ENCODE data around the gene CDK18. TPM values are rescaled to one million over a fixed set of nuclear protein-coding genes. Genes with fewer than 3 reads are reported as not detected.

The CDK18 gene
- total RNA-seq, result 180 TPM
- long read RNA-seq, transcript CDK18-201 (16 exons, 3,141 nt), result major isoform, 38 of 120 reads
- long read RNA-seq, transcript CDK18-203 (16 exons, 1,648 nt), result minor isoform, 20 of 120 reads
- long read RNA-seq, transcript CDK18-222 (14 exons, 3,756 nt), result minor isoform, 5 of 120 reads
- long read RNA-seq, partial matches to known transcripts, result 33 of 120 reads
- long read RNA-seq, other reads (novel, unspliced or antisense), result 20 of 120 reads

DNA sequence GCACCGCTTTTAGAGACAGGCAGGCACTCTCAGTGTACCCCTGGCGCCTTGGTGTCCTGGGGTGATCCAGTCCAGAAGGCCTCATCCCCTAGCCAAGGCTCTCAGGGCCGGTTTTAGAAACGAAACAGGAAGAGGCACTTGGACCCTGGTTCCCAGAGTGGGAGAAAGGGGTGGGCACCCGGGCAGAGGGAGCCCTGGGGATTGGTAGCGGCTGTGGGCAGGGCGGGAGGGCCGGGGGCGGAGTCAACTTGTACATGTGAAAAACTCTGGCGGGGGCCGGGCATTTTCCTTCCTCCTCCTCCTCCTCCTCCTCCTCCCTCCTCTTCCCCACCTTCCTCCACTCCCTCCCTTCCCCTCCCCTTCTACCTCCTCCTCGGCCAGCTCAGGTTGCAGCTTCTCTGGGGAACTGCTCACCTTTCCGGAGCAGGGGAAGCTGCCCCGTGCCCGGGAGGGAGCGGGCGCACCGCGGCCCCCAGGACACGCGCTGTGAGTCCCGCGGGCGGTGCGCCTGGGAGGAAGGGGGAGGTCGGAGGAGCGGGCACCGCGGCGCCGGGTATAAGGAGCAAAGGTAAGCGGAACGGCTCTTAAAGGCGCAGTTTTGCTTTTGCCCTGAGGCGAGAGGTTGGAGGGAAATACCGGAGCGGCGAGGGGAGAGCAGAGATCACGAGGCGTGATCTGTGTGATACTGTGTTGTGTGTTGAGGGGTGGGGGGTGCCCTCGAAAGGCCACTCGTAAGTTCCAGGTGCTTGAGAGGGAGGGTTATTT lies at the start of gene CDK18:
TSS of gene CDK18 (plus strand) at position 359 of the 765 bp plus-strand sequence. CDS start 18,499 bp downstream, outside the sequence.
- ATAC-seq (peak; percentile 83), DNase-seq (ENCODE audit: missing footprints) (peak; percentile 91)
- intact Hi-C loops (cut with DNase I), result loop anchor here (1.0 to 10.0 kb wide), 3 partner anchors 9 to 1840 kb away; no protein-coding TSS in a partner anchor

DNA sequence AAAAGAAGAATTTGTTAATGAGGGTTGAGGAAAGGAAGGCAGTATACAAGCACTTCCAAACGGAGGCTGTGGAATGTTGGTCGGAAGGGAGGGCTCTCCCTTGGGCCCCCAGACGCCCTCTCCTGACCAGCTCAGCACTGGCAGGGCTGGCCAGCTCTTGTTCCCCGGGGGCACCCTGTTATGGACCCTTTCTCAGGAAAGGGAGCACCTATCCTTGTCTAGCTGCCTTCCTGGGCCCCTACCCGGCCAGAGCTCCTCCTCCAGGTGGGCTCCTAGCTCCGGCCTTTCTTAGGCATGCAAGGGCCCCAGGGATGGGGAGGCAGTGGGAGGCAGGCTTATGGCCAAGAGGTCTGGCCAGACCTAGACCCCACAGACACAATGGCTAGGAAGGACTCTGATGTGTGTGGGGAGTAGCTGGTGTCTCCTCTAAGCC lies 49.5 kb upstream of the CDK18 start:
- ATAC-seq, result no peak
- intact Hi-C loops (cut with DNase I), result no loop called here

DNA sequence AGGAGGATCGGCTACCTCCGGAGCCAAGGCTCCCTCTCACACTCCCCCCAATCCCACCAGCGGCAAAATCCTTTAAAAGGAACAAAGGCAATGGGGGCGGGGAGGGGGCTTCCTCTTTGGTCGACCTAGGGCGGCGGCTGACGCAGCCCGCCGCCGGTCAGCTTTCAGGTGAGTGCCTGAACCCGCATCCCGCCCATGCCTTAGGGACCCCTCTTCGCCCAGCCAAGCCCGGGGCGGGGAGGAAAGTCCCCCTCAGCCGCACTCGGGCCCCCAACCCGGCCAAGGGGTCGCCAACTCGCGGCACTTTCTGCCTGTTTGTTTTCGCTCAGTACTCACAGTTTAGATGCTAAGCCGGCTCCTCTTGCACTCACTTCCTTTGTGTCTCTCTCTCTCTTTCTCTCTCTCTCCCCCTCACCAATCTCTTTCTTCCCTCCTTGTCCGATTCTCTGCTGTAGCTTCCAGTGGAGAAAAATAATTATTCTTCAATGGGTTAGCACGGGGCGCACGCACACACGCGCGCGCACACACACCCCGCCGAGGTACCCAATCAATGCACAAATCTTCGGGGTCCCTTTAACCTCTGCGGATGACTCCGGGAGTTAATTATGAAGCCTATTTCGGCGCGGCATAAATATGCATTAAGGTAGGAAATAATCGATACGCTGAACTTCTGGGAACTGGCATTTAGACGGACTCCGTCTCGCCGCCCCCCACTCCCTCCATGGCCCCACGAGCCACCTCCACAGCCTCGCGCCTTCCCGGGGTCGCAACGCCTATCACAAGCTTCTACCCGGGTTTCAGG lies 48.7 kb upstream of the CDK18 start, which contains the start of gene BLACAT1:
TSS of gene BLACAT1 (minus strand) at position 465 of the 802 bp plus-strand sequence.
- DNase-seq (ENCODE audit: missing footprints), result peak; percentile 35
- intact Hi-C loops (cut with DNase I), result no loop called here
- ATAC-seq, result no peak

More for the DNA sequence above, 49.5 kb upstream of the CDK18 start:
- DNase-seq (ENCODE audit: missing footprints), result no peak

DNA sequence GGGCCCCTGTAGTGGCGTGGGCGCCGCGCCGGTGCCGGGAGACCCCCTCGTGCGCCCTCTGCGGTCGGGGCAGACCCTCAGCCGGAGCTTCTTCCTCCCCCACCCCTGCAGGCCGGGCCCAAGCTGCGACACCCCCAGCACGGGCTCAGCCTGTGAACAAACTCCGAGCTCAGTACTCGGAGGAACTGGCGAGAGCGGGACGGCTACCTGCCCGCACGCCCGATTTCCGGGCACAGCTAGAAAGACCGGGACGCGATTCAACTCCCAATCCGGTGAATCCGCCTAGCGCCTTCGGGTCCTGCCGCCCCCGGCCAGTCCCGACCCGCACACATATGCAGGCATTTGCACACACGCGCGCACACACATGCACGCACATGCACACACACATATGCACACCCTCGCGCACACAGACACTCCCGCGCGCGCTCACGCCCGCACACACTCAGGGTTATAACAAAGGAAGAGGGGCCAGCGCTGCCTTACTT lies 48.0 kb upstream of the CDK18 start:
- DNase-seq (ENCODE audit: missing footprints), result peak; percentile 49
- ATAC-seq, result no peak
- intact Hi-C loops (cut with DNase I), result no loop called here

DNA sequence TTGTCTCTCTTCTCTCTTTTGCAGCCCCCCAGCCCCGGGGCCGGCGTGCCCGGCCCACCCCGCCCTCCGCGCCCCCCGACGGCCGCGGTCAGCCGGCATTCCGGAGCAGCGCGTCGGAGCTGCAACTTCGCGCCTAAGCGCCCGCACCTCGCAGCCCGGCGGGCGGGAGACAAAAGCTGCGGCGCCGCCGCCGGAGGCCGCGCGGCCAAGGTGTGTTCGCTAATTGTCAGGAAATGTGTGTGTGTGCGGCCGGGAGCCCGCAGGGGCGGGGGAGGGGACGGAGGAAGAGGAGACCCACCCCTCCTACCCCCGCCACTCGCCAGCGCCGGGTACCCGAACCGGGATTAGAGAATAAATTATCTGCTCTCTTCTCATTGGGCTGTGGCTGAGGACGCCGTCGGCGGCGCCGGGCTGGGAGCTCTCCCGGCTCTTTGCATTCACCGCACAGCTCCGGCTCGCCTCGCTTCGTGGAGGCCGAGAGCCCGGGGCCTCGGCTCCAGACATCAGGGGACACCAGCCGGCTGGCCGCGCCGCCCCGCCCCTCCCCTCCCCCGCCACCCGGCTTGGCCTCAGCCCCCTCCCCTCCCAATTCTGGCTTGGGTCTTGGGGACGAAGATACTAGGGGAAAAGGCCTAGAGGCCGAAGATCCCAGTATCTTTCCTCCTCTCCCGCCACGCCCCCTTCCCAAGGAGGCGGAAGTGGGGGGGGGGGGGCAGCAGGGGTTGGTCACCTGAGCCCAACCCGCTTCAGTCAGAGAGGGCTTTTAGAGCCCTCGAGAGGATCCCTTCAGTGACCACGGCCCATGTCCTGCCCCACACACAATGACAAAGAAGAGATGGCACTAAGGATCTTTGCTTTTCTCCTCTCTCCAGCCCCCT lies 47.4 kb upstream of the CDK18 start:
- intact Hi-C loops (cut with DNase I), result no loop called here
- DNase-seq (ENCODE audit: missing footprints) (peak; percentile 41), ATAC-seq (no peak)

DNA sequence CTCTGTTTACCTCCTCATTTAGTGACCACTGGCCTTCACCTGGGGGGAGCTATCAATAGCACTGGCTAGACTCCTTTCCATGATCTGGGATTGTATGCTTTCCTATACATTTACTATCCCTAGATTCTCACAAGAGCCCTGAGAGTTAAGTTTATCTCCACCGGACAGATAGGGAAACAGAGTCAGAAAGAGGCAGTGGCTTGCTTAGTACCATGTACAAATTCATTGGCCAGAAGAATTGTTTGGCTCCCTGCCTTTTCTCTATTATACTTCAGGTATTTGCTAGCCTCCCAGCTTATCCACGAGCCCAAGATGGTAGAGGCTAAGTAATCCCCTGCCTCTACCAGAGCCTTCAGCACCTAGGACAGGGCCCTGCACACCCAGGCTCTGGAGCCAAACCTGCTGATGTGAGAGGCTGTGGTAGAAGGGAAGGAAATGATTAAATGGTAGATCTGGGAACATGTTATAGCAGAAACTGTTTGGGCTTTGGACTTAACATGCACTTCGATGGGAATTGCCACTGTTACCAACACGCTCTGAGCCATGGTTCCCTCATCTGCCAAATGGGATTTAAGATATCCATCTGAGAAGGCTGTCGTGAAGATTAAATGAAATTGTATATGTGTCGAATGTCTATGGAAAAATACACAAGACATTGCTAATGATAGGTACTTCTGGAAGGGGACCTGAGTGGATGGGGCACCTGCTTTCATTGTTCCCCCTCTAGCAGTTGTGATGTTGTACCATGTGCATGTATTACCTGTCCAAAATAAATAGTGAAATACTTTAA lies 45.5 kb upstream of the CDK18 start:
- intact Hi-C loops (cut with DNase I), result no loop called here
- DNase-seq (ENCODE audit: missing footprints) (no peak), ATAC-seq (peak; percentile 56)

DNA sequence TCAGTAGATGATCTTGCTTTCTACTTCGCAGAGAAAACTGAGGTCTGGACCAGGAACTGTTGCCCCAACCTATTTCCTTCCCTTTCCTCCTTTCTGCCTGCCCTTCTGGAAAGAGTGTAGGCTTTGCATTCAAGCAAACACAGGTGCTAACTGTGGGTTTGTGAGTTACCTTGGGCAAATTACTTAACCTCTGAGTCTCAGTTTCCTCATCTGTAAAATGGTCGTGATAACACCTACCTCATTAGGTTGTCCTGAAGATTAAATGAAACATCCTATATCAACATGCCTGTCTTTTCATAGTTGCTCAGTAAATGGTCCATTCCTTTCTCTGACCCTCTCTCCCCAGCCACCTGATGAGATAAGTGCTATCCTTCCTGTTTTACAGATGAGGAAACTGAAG lies 39.1 kb upstream of the CDK18 start:
- DNase-seq (ENCODE audit: missing footprints) (no peak), ATAC-seq (no peak)
- intact Hi-C loops (cut with DNase I), result no loop called here

DNA sequence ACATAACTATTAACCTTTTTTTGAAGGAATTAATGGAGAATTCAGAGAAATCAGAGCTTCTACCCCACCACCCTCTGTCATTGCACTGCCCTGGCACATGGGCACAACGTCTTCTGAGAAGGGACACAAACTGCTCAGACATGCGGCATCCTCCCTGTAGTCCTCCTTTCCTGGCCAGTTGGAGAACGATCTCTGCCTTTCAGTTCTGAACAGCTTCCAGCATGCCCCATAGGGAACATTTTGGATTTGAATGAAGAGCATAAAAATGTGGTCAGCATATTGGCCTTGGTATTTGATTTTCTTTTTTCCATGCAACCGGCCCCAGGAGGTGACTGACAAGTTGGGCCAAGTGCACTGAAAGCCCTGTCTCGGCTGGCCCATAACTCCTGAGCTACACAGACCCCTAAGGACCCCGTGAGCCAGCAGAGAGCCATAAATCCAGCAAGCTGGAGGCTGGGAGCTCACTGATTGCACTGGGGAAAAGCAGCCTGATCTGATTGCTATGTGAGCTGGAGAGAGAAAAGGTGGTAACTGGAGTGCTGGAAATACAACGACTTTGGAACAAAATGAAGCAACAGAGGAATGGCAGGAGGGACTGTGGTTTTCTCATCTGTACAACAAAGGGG lies 37.8 kb upstream of the CDK18 start:
- ATAC-seq (no peak), DNase-seq (ENCODE audit: missing footprints) (no peak)
- intact Hi-C loops (cut with DNase I), result no loop called here

DNA sequence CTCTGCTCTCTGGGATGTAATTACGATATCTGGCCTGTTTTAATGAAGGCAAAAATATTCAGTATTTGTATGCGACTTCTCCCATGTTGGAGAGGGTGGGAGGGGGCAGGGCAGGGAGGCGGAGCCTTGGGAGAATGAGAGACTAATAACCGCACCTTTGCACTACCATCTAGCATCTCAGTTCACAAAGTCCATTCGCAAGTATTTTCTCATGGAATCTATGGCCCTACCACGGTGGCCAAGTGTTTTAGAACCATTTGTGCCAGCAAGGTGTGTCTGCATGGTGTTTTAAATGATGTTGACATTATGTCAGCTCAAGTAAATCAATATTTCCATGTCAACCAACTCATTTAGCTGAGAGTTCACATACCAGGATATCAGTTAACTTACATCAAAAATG lies 34.3 kb upstream of the CDK18 start:
- DNase-seq (ENCODE audit: missing footprints), result no peak
- intact Hi-C loops (cut with DNase I), result no loop called here

DNA sequence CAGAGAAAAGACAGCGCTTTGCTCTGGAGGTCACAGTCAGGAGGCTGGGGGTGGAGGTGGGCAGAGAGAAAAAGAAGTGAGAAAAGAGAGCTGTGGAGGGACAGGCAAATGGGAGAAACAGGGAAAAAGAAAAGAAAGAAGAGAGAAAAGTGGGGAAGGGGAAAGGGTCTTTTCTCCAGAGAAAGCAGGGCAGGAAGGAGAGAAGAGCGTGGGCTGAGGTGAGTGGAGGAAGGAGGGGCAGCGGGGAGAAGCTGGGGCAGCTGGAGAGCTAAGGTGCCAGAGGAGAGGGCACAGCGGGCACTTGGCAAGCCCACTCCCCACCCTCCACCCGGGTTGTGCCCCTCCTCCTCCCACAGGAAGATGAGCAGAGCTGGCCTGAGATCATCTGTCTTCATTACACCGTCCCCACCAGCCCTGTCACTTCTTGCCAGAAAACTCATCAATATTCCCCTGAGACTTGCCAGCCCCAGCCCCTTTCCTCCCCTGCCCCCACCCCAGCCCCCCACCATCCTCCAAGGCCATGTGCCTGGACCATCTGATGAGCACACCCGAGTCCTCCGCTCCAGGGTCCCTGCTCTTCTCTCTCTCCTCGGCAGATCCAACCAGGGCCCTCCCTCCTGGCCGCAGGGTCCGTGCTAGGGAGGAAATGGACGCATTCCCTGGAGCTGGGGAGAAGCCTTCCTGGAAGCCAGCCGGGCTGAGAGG lies 31.6 kb upstream of the CDK18 start:
- intact Hi-C loops (cut with DNase I), result no loop called here
- no peak for ATAC-seq
- no peak for DNase-seq (ENCODE audit: missing footprints)

More for the DNA sequence above, 34.3 kb upstream of the CDK18 start:
- ATAC-seq, result no peak

DNA sequence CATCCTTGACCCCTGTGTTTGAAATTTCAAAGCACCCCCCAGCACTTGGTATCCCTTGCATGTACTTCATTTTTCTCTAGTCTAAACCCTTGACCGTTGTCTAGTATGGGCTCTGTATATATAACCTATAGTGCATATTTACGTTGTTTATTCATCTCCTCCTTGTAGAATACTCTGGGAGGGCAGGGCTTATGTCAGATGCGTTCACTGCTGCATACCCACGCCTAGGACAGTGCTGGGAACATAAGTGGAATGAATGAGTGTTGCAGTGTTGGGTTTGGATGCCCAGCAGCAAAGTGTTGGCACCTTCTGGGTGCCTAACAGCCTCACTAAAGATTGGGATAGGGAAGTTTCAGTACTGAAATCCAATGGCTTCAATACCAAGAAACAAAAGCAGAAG lies 31.0 kb upstream of the CDK18 start:
- ATAC-seq (no peak), DNase-seq (ENCODE audit: missing footprints) (no peak)
- intact Hi-C loops (cut with DNase I), result no loop called here

DNA sequence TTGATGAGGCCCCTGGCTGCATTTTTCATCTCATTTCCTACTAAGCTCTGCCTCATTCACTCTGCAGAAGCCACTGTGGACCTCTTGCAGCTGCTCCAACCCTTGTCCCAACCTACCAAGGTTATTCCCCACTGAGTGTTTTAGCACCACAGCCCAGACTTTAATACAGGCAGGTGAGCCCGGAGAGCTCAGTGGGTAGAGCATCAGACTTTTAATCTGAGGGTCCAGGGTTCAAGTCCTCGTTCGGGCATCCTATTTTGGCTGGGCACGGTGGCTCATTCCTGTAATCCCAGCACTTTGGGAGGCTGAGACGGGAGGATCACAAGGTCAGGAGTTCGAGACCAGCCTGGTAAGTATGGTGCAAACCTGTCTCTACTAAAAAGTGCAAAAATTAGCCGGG lies 30.5 kb upstream of the CDK18 start:
- intact Hi-C loops (cut with DNase I), result no loop called here

DNA sequence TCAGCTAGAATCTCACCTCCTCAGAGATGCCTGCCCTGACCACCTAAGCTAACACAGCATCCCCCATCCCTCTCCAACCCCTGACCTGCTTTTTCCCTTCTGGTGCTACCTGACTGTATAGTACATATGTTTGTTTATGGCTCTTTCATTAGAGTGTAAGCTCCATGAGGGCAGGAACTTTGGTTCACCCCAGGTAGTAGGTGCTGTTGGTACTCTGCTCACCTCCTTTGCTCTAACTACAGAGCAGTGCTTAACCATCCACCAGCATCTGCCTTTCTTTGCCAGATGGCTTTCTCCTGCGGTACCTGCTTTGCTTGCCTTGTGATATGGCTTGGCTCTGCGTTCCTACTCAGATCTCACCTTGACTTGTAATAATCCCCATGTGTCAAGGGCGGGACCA lies 29.9 kb upstream of the CDK18 start:
- intact Hi-C loops (cut with DNase I), result no loop called here
- ATAC-seq, result no peak
- DNase-seq (ENCODE audit: missing footprints), result no peak

More for the DNA sequence above, 30.5 kb upstream of the CDK18 start:
- DNase-seq (ENCODE audit: missing footprints) (no peak), ATAC-seq (no peak)

DNA sequence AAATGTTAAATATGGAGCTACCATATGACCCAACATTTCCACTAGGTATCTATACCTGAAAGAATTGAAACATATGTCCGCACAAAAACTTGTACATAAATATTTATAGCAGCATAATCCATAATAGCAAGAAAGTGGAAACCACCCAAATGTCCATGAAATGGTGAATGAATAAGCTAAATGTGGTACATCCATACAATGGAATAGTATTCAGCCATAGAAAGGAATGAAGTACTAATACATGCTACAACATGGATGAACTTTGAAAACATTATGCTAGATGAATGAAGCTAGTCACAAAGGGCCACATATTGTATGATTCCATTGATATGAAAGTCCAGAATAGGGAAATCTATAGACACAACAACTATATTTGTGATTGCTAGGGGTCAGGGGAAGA lies 28.6 kb upstream of the CDK18 start:
- DNase-seq (ENCODE audit: missing footprints), result no peak
- ATAC-seq, result no peak
- intact Hi-C loops (cut with DNase I), result no loop called here

DNA sequence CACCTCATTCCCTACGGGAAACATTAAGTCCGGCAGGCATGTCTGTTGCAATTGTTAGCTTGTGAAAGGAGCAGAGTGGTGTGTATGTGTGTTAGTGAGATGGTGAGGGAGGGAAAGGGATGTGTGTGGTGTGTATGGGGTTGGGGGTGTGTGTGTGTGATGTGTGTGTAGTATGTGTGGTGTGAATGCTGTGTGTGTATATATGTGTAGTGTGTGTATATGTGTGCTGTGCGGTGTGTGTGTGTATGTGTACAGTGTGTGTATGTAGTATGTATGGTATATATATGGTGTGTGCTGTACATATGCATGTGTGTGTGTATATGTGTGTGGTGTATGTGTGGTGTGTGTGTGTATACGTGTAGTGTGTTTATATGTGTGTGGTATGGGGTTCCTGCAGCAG lies 27.8 kb upstream of the CDK18 start:
- intact Hi-C loops (cut with DNase I), result no loop called here
- ATAC-seq, result no peak
- DNase-seq (ENCODE audit: missing footprints), result no peak

DNA sequence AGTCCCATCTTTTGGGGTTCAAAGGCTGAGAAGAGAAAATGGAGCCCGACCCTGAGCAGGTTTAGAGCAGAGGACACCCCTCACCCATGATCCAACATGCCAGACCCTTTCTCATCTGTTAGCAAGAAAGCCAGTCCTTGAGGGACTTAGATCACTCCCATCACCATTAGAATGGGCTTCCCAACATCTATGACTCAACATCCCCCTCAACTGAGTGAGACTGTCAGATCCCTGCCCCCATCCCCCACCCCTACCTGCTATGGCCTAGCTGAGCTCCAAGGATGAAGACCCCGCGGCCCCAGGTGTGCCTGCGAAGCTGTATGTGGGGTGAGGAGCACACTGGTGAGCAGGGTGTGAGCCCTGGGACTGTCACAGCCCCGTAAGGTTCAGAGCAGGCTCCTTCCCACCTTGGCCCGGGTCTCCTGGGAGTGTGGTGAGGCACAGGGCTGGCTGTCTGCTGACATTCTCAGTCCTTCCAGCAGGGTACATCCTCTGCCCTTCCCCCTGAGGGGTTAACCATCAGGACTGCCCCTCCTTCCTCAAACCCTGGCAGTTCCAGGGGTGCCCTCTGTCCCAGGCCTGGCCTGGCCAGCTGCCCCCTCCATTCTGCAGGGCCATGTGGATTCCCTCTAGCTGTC lies 27.2 kb upstream of the CDK18 start:
- DNase-seq (ENCODE audit: missing footprints) (no peak), ATAC-seq (no peak)
- intact Hi-C loops (cut with DNase I), result no loop called here
